Panc1 (cell line): ENCODE data around the gene SPRED2. TPM values are rescaled to one million over a fixed set of nuclear protein-coding genes. Genes with fewer than 3 reads are reported as not detected.

ENCODE experiments used
- ATAC-seq: fragments of 200-7000 bp; cut with Tn5 transposase; 2 replicates; pipeline ENCODE4 v1.9.1; 2020; ENCODE audit warnings: mild to moderate bottlenecking, moderate library complexity
- BruUV-seq: library from RNA; stranded (reverse); fragments of 400-500 nt; replicated peaks from 2 replicates; lab custom pipeline; 2021; lab: Mats Ljungman, UMichigan
- CTCF ChIA-PET: fragments of 300-600 bp; sonication (Branson Sonifier 250); formaldehyde crosslinking; loops from one replicate; lab custom pipeline; 2022; ENCODE audit warnings: antibody characterized with exemption; lab: Charles Lee
- POLR2A ChIA-PET: fragments of 300-600 bp; sonication (Branson Sonifier 250); formaldehyde crosslinking; loops from one replicate; lab custom pipeline; 2022; ENCODE audit warnings: antibody characterized with exemption; lab: Charles Lee
- DNase-seq: peaks from one replicate; pipeline ENCODE4 v3.0.0-alpha.2; 2010; ENCODE audit warnings: low read depth, low spot score
- H3K27ac ChIP-seq: 2 replicates; pipeline ENCODE4 v1.5.1; 2011; ENCODE audit warnings: mild to moderate bottlenecking, low read length, inconsistent platforms
- H3K27me3 ChIP-seq: fragments of 200-500 bp; sonication (Bioruptor generic); 2 replicates; pipeline ENCODE4 v1.6.0; 2014; ENCODE audit warnings: low read length, inconsistent platforms; ENCODE audit not compliant: control insufficient read depth, insufficient read depth
- H3K36me3 ChIP-seq: fragments of 200-500 bp; sonication (Bioruptor generic); 2 replicates; pipeline ENCODE4 v1.5.1; 2014; ENCODE audit warnings: inconsistent platforms, mild to moderate bottlenecking, low read length, moderate library complexity; ENCODE audit not compliant: control insufficient read depth, insufficient read depth
- H3K4me1 ChIP-seq: 2 replicates; pipeline ENCODE4 v1.5.1; 2011; ENCODE audit warnings: inconsistent platforms, mild to moderate bottlenecking, low read length, moderate library complexity; ENCODE audit not compliant: control insufficient read depth, insufficient read depth
- H3K4me3 ChIP-seq, 2 experiments: 2 replicates each; pipeline ENCODE4 v1.5.1; 2011 to 2012; ENCODE audit warnings: low read depth in 2 of 2, low read length in 2 of 2, mild to moderate bottlenecking in 2 of 2, inconsistent platforms in 1 of 2, moderate library complexity in 1 of 2
- H3K9me3 ChIP-seq: fragments of 200-500 bp; sonication (Bioruptor generic); 2 replicates; pipeline ENCODE4 v1.5.1; 2014; ENCODE audit warnings: low read depth, mild to moderate bottlenecking, inconsistent platforms, low read length, moderate library complexity; ENCODE audit not compliant: control insufficient read depth, insufficient read depth
- POLR2AphosphoS5 ChIP-seq: IDR thresholded peaks from 2 replicates; pipeline ENCODE4 v1.6.1; 2012; ENCODE audit warnings: mild to moderate bottlenecking, low read depth, low read length, moderate library complexity
- SIN3A ChIP-seq: IDR thresholded peaks from 2 replicates; pipeline ENCODE4 v1.6.1; 2012; ENCODE audit warnings: low read depth, mild to moderate bottlenecking, low read length, moderate library complexity, borderline replicate concordance; ENCODE audit not compliant: insufficient read depth
- TCF7L2 ChIP-seq: IDR thresholded peaks from 2 replicates; pipeline ENCODE4 v1.6.1; 2011; ENCODE audit warnings: mild to moderate bottlenecking, low read depth, low read length, inconsistent platforms
- in situ Hi-C: cut with HindIII; loops from 2 replicates; pipeline ENCODE4 v1.10.0; 2016; ENCODE audit warnings: low sequenced_read_pairs, low pct_unique_long_range_greater_than_20kb
- intact Hi-C: fragments of 100-400 bp; cut with micrococcal nuclease; formaldehyde crosslinking; loops from one replicate; pipeline ENCODE4 v1.10.0; 2022; ENCODE audit not compliant: unreplicated experiment
- total RNA-seq: library from RNA; stranded (reverse); gene quantifications from one replicate; pipeline ENCODE4 v1.2.1, GENCODE V29; 2021; ENCODE audit not compliant: unreplicated experiment
- TF ChIP-seq, protein P1 (sequence below): fragments of 450-650 bp; IDR thresholded peaks from 2 replicates; pipeline ENCODE4 v1.5.1; 2017; ENCODE audit warnings: mild to moderate bottlenecking
- TF ChIP-seq, protein P2 (sequence below), 2 experiments: IDR thresholded peaks; 2 replicates each; pipeline ENCODE4 v1.6.1; 2011 to 2012; ENCODE audit warnings: low read depth in 2 of 2, control low read depth in 1 of 2, low read length in 1 of 2, mild to moderate bottlenecking in 1 of 2, moderate library complexity in 1 of 2; ENCODE audit not compliant: insufficient read depth in 1 of 2

SPRED2 gene
- total RNA-seq, 1 experiment from 2014 or later = 60.1 TPM

DNA sequence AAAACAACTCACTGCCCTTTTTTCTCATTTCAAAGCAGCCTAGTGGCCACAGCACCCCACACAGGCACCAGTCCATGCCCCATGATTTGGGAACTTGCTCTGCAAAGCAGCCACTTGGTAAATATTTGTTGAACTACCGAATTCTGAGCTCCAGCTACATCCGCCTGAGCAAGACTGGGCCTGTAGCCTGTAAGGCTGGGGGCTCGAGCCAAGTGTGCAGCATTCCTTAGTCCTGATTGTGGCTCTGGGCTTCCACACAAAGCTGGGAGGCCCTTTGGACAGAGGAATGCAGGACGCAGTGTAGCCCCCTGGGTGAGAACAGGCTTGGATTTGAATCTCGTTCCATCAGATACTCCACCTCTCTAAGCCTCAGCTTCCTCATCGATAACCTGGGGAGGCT, 116.3 kb downstream of the SPRED2 start:
- no peak for TF ChIP-seq POLR2AphosphoS5
- TF ChIP-seq TCF7L2 = no peak
- TF ChIP-seq, protein P1, sequence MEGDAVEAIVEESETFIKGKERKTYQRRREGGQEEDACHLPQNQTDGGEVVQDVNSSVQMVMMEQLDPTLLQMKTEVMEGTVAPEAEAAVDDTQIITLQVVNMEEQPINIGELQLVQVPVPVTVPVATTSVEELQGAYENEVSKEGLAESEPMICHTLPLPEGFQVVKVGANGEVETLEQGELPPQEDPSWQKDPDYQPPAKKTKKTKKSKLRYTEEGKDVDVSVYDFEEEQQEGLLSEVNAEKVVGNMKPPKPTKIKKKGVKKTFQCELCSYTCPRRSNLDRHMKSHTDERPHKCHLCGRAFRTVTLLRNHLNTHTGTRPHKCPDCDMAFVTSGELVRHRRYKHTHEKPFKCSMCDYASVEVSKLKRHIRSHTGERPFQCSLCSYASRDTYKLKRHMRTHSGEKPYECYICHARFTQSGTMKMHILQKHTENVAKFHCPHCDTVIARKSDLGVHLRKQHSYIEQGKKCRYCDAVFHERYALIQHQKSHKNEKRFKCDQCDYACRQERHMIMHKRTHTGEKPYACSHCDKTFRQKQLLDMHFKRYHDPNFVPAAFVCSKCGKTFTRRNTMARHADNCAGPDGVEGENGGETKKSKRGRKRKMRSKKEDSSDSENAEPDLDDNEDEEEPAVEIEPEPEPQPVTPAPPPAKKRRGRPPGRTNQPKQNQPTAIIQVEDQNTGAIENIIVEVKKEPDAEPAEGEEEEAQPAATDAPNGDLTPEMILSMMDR = no peak
- TF ChIP-seq, protein P2, sequence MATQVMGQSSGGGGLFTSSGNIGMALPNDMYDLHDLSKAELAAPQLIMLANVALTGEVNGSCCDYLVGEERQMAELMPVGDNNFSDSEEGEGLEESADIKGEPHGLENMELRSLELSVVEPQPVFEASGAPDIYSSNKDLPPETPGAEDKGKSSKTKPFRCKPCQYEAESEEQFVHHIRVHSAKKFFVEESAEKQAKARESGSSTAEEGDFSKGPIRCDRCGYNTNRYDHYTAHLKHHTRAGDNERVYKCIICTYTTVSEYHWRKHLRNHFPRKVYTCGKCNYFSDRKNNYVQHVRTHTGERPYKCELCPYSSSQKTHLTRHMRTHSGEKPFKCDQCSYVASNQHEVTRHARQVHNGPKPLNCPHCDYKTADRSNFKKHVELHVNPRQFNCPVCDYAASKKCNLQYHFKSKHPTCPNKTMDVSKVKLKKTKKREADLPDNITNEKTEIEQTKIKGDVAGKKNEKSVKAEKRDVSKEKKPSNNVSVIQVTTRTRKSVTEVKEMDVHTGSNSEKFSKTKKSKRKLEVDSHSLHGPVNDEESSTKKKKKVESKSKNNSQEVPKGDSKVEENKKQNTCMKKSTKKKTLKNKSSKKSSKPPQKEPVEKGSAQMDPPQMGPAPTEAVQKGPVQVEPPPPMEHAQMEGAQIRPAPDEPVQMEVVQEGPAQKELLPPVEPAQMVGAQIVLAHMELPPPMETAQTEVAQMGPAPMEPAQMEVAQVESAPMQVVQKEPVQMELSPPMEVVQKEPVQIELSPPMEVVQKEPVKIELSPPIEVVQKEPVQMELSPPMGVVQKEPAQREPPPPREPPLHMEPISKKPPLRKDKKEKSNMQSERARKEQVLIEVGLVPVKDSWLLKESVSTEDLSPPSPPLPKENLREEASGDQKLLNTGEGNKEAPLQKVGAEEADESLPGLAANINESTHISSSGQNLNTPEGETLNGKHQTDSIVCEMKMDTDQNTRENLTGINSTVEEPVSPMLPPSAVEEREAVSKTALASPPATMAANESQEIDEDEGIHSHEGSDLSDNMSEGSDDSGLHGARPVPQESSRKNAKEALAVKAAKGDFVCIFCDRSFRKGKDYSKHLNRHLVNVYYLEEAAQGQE (IDR thresholded peaks at IDR 0.05; ENCODE audit: insufficient read depth in 1 of 2, low read depth in 2 of 2, low read length in 1 of 2) = no peak
- no peak for TF ChIP-seq SIN3A
- ATAC-seq (no peak), DNase-seq (no peak)
- BruUV-seq = no TSS peak
- no peaks in the 10 kb centered on the region for H3K9me3 ChIP-seq
- CTCF ChIA-PET = no interaction called here
- no peaks in the 10 kb centered on the region for H3K27me3 ChIP-seq
- peaks cover 13% of the 10 kb centered on the region for H3K4me1 ChIP-seq
- H3K4me3 ChIP-seq = no peak overlapping the region
- peaks cover 20% of the 10 kb centered on the region for H3K36me3 ChIP-seq
- POLR2A ChIA-PET = no interaction called here
- intact Hi-C loops = no loop called here
- no peak overlapping the region for H3K27ac ChIP-seq
- in situ Hi-C loops = no loop called here

DNA sequence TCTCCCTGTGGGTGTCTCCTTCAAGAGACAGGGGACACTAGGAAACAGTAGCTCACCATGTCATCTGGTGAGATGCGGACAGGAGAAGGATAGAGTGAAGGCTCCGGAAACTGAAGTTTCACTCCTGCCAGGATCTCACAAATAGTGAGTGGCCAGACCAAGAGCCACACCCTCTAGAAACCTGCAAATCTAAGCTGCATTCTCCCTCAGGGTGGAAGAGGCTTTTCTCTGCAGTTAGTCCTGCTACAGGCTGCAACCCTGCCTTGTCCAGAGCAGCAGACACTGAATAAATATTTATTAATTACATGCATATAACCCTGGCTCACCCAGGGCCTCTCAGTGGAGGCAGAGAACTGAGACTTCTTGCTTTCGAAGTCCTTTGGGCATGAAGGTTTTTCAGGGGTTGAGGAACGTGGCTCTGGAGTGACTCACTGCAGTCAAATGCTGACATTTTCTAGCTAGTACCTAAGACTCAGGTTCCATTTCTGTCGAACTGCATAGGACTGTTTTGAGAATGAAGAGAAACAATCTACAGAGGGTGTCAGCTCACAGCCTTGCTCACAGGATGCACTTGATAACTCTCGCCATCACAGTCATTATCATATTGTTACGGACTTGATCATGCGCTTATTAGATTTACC, 117.5 kb downstream of the SPRED2 start:
- ChIA-PET CTCF (no interaction called here), POLR2A (no interaction called here)
- Histone ChIP-seq H3K9me3 (no peaks in the 10 kb centered on the region), H3K27me3 (no peaks in the 10 kb centered on the region), H3K4me3 (no peak overlapping the region), H3K4me1 (peaks cover 1% of the 10 kb centered on the region), H3K27ac (no peak overlapping the region), H3K36me3 (peaks cover 20% of the 10 kb centered on the region)
- ATAC-seq (no peak), DNase-seq (no peak)
- BruUV-seq = no TSS peak
- in situ Hi-C loops (no loop called here), intact Hi-C loops (no loop called here)
- no peak for TF ChIP-seq TCF7L2
- TF ChIP-seq POLR2AphosphoS5 = no peak
- TF ChIP-seq, protein P2 (IDR thresholded peaks at IDR 0.05; ENCODE audit: insufficient read depth in 1 of 2, low read depth in 2 of 2, low read length in 1 of 2) = no peak
- TF ChIP-seq, protein P1 = no peak
- no peak for TF ChIP-seq SIN3A
